MM.1S (cell line): Measurements from ENCODE around the gene TPCN2.
A peak's percentile ranks its signal among the peaks of the same experiment; 100 is the strongest.

Source experiments
- DNase-seq: peaks from one replicate; pipeline ENCODE4 v3.0.0-alpha.2; 2015
- H2AFZ ChIP-seq: fragments of 300-600 bp; sonication (generic); 2 replicates; pipeline ENCODE4 v1.6.0; 2016; ENCODE audit warnings: antibody characterized with exemption, low read length
- H3F3A ChIP-seq: fragments of 300-600 bp; sonication (generic); 2 replicates; pipeline ENCODE4 v1.6.1; 2016; ENCODE audit warnings: mild to moderate bottlenecking, antibody characterized with exemption, low read length, moderate library complexity, mixed read lengths; ENCODE audit not compliant: insufficient read depth
- H3K27ac ChIP-seq: fragments of 300-600 bp; sonication (generic); 2 replicates; pipeline ENCODE4 v1.5.1; 2016; ENCODE audit warnings: mild to moderate bottlenecking, low read length
- H3K27me3 ChIP-seq: fragments of 300-600 bp; sonication (generic); replicated peaks from 2 replicates; pipeline ENCODE4 v1.6.0; 2016; ENCODE audit warnings: low read length; ENCODE audit not compliant: insufficient read depth
- H3K36me3 ChIP-seq: fragments of 300-600 bp; sonication (generic); replicated peaks from 2 replicates; pipeline ENCODE4 v1.6.1; 2016; ENCODE audit warnings: mild to moderate bottlenecking, low read length, mixed read lengths; ENCODE audit not compliant: insufficient read depth
- H3K4me1 ChIP-seq: fragments of 300-600 bp; sonication (generic); 2 replicates; pipeline ENCODE4 v1.6.1; 2016; ENCODE audit warnings: low read length, mixed read lengths
- H3K4me2 ChIP-seq: fragments of 300-600 bp; sonication (generic); 2 replicates; pipeline ENCODE4 v1.6.0; 2016; ENCODE audit warnings: low read depth, low read length
- H3K4me3 ChIP-seq: fragments of 300-600 bp; sonication (generic); 2 replicates; pipeline ENCODE4 v1.5.1; 2016; ENCODE audit warnings: low read length, mixed read lengths
- H3K79me2 ChIP-seq: fragments of 300-600 bp; sonication (generic); 2 replicates; pipeline ENCODE4 v1.6.1; 2016; ENCODE audit warnings: mixed run types, low read length, mixed read lengths
- H3K9ac ChIP-seq: fragments of 300-600 bp; sonication (generic); 2 replicates; pipeline ENCODE4 v1.6.1; 2016; ENCODE audit warnings: low read length, mixed read lengths
- H3K9me2 ChIP-seq: fragments of 300-600 bp; sonication (generic); replicated peaks from 2 replicates; pipeline ENCODE4 v1.6.1; 2016; ENCODE audit warnings: mild to moderate bottlenecking, low read length, mixed read lengths; ENCODE audit not compliant: insufficient read depth
- H3K9me3 ChIP-seq: fragments of 300-600 bp; sonication (generic); replicated peaks from 2 replicates; pipeline ENCODE4 v1.6.1; 2016; ENCODE audit warnings: mild to moderate bottlenecking, low read length, mixed read lengths; ENCODE audit not compliant: insufficient read depth
- H4K20me1 ChIP-seq: fragments of 300-600 bp; sonication (generic); 2 replicates; pipeline ENCODE4 v1.6.1; 2016; ENCODE audit warnings: mild to moderate bottlenecking, low read length, moderate library complexity, mixed read lengths; ENCODE audit not compliant: insufficient read depth
- EZH2 ChIP-seq: fragments of 300-600 bp; sonication (generic); optimal IDR thresholded peaks from 2 replicates; pipeline ENCODE3; 2017; ENCODE audit warnings: low read depth, mild to moderate bottlenecking, antibody characterized with exemption, low read length, mixed read lengths
- EZH2phosphoT487 ChIP-seq: fragments of 300-600 bp; sonication (generic); IDR thresholded peaks from 2 replicates; pipeline ENCODE4 v1.6.1; 2018; ENCODE audit warnings: antibody characterized with exemption, low read length
- TF ChIP-seq, protein P1 (sequence below): fragments of 300-600 bp; sonication (generic); IDR thresholded peaks from 2 replicates; pipeline ENCODE4 v1.5.1; 2016; ENCODE audit warnings: antibody characterized with exemption, low read length, mixed read lengths

TPCN2 gene

DNA sequence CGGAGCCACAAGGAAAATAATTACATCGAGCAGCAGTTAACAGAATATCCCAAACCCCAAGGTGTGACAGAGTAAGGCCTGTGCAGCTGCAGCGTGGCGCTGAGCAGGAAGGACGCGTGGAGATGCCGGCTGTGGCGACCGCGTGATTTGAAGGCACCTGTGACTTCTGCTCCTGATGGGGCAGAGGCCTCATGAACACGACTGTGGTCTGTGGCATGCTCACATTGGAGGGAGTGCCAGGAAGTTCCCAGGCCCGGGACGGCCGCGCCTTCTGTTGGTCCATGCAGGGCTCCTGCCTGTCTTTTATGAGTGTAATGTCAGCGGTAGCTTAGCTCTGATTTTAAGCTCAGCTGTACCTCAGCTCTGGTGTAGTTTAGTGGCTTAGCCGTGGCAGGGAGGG is 50.4 kb downstream of the TPCN2 start:
- TF ChIP-seq EZH2phosphoT487 (no peak), EZH2 (no peak)
- TF ChIP-seq, protein P1, sequence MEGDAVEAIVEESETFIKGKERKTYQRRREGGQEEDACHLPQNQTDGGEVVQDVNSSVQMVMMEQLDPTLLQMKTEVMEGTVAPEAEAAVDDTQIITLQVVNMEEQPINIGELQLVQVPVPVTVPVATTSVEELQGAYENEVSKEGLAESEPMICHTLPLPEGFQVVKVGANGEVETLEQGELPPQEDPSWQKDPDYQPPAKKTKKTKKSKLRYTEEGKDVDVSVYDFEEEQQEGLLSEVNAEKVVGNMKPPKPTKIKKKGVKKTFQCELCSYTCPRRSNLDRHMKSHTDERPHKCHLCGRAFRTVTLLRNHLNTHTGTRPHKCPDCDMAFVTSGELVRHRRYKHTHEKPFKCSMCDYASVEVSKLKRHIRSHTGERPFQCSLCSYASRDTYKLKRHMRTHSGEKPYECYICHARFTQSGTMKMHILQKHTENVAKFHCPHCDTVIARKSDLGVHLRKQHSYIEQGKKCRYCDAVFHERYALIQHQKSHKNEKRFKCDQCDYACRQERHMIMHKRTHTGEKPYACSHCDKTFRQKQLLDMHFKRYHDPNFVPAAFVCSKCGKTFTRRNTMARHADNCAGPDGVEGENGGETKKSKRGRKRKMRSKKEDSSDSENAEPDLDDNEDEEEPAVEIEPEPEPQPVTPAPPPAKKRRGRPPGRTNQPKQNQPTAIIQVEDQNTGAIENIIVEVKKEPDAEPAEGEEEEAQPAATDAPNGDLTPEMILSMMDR, result no peak
- Histone ChIP-seq H3K9ac (no peak overlapping the region), H3K4me3 (no peak overlapping the region), H3K27ac (no peak overlapping the region), H3K9me2 (no peaks in the 10 kb centered on the region), H2AFZ (no peak overlapping the region), H3K9me3 (no peaks in the 10 kb centered on the region), H3K27me3 (peaks cover 44% of the 10 kb centered on the region), H3K79me2 (no peaks in the 10 kb centered on the region), H3F3A (no peaks in the 10 kb centered on the region), H3K36me3 (no peaks in the 10 kb centered on the region), H3K4me2 (no peak overlapping the region), H4K20me1 (no peaks in the 10 kb centered on the region), H3K4me1 (no peaks in the 10 kb centered on the region)
- no peak for DNase-seq

DNA sequence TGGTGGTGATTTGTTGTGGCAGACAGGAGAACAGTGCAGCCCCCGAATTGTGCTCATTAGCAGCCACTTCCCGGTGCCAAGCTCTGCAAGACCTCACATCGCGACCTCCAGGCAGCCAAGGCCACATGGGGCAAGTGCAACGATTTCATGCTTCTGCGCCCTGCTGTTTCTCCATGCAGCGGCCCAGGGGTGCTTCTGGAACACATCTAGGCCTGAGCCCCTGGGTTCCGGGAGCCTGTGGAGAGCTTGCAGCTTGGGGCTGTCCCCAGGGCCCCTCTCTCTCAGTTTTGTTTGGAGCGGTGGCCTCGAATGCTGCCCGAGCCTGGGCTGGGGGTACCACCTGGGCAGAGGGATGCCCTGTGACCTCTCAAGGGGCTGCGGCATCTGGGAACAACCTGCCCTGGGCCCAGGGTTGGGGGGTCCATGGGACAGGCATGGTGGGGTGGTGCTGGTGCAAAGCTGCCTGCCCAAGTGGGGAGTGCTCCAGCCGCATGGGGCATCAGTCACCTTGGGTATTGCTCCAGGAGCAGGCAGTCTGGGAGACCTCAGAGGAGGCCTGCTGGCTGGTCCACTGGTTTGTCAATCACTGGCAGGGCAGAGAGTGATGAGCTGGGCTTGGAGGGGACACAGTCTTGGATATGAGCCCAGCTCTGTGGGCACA is 51.9 kb downstream of the TPCN2 start:
- TF ChIP-seq EZH2 (no peak), EZH2phosphoT487 (no peak)
- TF ChIP-seq, protein P1, result no peak
- no peaks in the 10 kb centered on the region for H3K4me1 ChIP-seq

DNA sequence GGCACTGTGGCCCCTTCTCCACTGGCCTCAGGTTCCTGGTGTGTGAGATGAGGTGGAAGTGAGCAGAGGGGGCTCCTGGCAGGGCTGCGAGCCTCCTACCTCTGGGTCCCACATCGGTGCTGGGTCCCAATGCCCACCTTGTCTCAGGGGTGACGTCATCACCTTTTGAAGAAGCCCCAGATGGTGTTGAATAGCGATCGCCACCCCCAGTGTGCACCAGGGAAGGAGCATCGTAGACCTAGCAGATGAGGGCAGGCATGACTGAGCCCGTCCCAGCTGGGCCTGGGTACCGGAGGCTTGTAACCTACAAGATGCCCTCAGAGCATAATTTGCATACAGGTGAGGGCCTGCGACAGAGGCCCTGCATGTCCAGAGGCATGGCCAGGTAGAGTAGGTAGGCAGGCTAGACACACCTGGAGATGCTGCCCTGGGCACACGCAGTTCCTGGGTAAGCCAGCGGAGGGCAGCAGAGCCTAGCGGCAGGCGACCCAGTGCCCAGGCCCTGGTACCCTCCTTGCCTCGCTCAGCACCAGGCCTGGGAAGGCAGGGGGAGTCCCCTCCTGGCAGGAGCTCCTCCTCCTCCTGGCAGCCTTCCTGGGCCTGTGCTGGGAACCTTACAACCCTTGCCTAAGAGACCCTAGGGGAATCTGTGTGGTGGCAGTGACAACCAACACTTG is 52.5 kb downstream of the TPCN2 start:
- TF ChIP-seq, protein P1, result peak; percentile 98
- TF ChIP-seq EZH2phosphoT487, result no peak
- H2AFZ ChIP-seq, result no peak overlapping the region
- DNase-seq, result peak; percentile 61

More for the DNA sequence above, 51.9 kb downstream of the TPCN2 start:
- no peaks in the 10 kb centered on the region for H3K79me2 ChIP-seq
- no peak overlapping the region for H3K27ac ChIP-seq
- no peaks in the 10 kb centered on the region for H3K9me2 ChIP-seq
- no peak overlapping the region for H2AFZ ChIP-seq
- no peaks in the 10 kb centered on the region for H3K9me3 ChIP-seq
- H3K36me3 ChIP-seq, result no peaks in the 10 kb centered on the region
- no peaks in the 10 kb centered on the region for H3F3A ChIP-seq
- DNase-seq, result no peak
- no peak overlapping the region for H3K4me3 ChIP-seq
- H3K4me2 ChIP-seq, result no peak overlapping the region
- H3K9ac ChIP-seq, result no peak overlapping the region
- H4K20me1 ChIP-seq, result no peaks in the 10 kb centered on the region
- H3K27me3 ChIP-seq, result peaks cover 58% of the 10 kb centered on the region

More for the DNA sequence above, 52.5 kb downstream of the TPCN2 start:
- no peaks in the 10 kb centered on the region for H3K9me2 ChIP-seq
- H3K79me2 ChIP-seq, result no peaks in the 10 kb centered on the region
- no peaks in the 10 kb centered on the region for H3K36me3 ChIP-seq
- no peaks in the 10 kb centered on the region for H3F3A ChIP-seq
- H4K20me1 ChIP-seq, result no peaks in the 10 kb centered on the region
- no peak overlapping the region for H3K27ac ChIP-seq
- H3K9ac ChIP-seq, result no peak overlapping the region
- H3K4me3 ChIP-seq, result no peak overlapping the region
- H3K9me3 ChIP-seq, result no peaks in the 10 kb centered on the region
- H3K27me3 ChIP-seq, result peaks cover 64% of the 10 kb centered on the region
- H3K4me1 ChIP-seq, result no peaks in the 10 kb centered on the region
- H3K4me2 ChIP-seq, result no peak overlapping the region
